ENCODE results near the gene ALDH9A1. TPM values are rescaled to one million over a fixed set of nuclear protein-coding genes. Genes with fewer than 3 reads are reported as not detected.

ALDH9A1 gene
- total and polyA plus RNA-seq, 10 of the 15 experiments (the other 5 are each of a cell fraction or from before 2014, with no cell fraction given) = 25.7 to 106 (median 36.3) TPM

- no peak for ATAC-seq
- H3K4me1 ChIP-seq (ENCODE audit: control insufficient read depth, insufficient read depth, low read length) = no peaks in the 10 kb centered on the region
- RAD21 ChIA-PET (ENCODE audit: unreplicated experiment) = no interaction called here
- H4K20me1 ChIP-seq (ENCODE audit: control insufficient read depth, insufficient read depth) = no peaks in the 10 kb centered on the region
- H3K4me2 ChIP-seq (ENCODE audit: control insufficient read depth, insufficient read depth) = no peak overlapping the region
- peaks cover 6 to 23% of the 10 kb centered on the region in 2 experiments for H3K36me3 ChIP-seq (ENCODE audit: control insufficient read depth in 2 of 2, insufficient read depth in 2 of 2, low read length in 1 of 2)
- intact Hi-C loops (cut with micrococcal nuclease; ENCODE audit: unreplicated experiment) (no loop called here), in situ Hi-C loops (cut with MboI) (no loop called here)
- no peak overlapping the region for H3K27ac ChIP-seq (ENCODE audit: control insufficient read depth, insufficient read depth)
- no peak for FAIRE-seq
- no peaks in the 10 kb centered on the region for H3K27me3 ChIP-seq (replicated peaks in 1 of 2; ENCODE audit: control insufficient read depth in 2 of 2, insufficient read depth in 2 of 2, low read length in 1 of 2)
- CTCF ChIA-PET = no interaction called here
- POLR2A ChIA-PET = no interaction called here
- BruUV-seq (replicated peaks) = no TSS peak
- no peak overlapping the region for H3K9ac ChIP-seq (ENCODE audit: control insufficient read depth, insufficient read depth, low read length)
- no peak for TF ChIP-seq ZBTB11 (CRISPR knock-in tag; IDR thresholded peaks at IDR 0.05)
- no peak for TF ChIP-seq MXI1 (IDR thresholded peaks at IDR 0.05; ENCODE audit: low read depth, low read length)
- no peak for TF ChIP-seq HCFC1 (IDR thresholded peaks at IDR 0.05; ENCODE audit: low read length)
- TF ChIP-seq PKNOX1 (IDR thresholded peaks at IDR 0.05) = no peak
- TF ChIP-seq CBX3 (IDR thresholded peaks at IDR 0.05; ENCODE audit: borderline replicate concordance, low read depth) = no peak
- no peak for TF ChIP-seq NR2C1 (IDR thresholded peaks at IDR 0.05)
- TF ChIP-seq BHLHE40 (IDR thresholded peaks at IDR 0.05; ENCODE audit: borderline replicate concordance in 1 of 2, low read depth in 2 of 2, low read length in 1 of 2) = no peak
- TF ChIP-seq SMAD5 (IDR thresholded peaks at IDR 0.05; ENCODE audit: low read depth) = no peak
- TF ChIP-seq GATAD2B (conservative IDR thresholded peaks at IDR 0.05; ENCODE audit: low read depth) = no peak
- no peak for TF ChIP-seq SUZ12 (IDR thresholded peaks at IDR 0.05; ENCODE audit: unreplicated experiment)
- TF ChIP-seq HDAC6 (IDR thresholded peaks at IDR 0.05; ENCODE audit: unreplicated experiment) = no peak
- TF ChIP-seq ATF3 (IDR thresholded peaks at IDR 0.05; ENCODE audit: borderline replicate concordance, extremely low read depth, low read depth, low read length) = no peak
- TF ChIP-seq POLR2AphosphoS2 (IDR thresholded peaks at IDR 0.05; ENCODE audit: low read depth, low read length) = no peak
- no peak overlapping the region for H3K4me3 ChIP-seq
- H3K9me3 ChIP-seq (replicated peaks; ENCODE audit: control insufficient read depth, insufficient read depth, low read length) = no peaks in the 10 kb centered on the region
- DNase-seq (ENCODE audit: low read depth, low spot score) = no peak
- H2AFZ ChIP-seq (ENCODE audit: control insufficient read depth, low read depth, low read length) = no peak overlapping the region
- SMC1A ChIA-PET (ENCODE audit: uncharacterized antibody, unreplicated experiment) = interaction anchor here (0.6 kb wide), 1 partner anchor 283 kb away, joined by 3 read pairs; no protein-coding TSS in a partner anchor
- H3K79me2 ChIP-seq (ENCODE audit: control insufficient read depth, insufficient read depth, low read length) = no peaks in the 10 kb centered on the region
- 100% methylated on average over 2 of the region's 2 CpGs for WGBS (ENCODE audit: insufficient coverage, insufficient replicate concordance, low lambda C conversion rate, missing lambda C conversion rate)
Observed at GRCh38 chr1:165671526-165671925, 26.8 kb downstream of the ALDH9A1 start.

Data from GM12878 (cell line).